Epithelial cell of esophagus (primary cell): Measurements from ENCODE around the gene SIK2.
A peak's percentile ranks its signal among the peaks of the same experiment; 100 is the strongest.

Experiments used
- DNase-seq: peaks from one replicate; pipeline ENCODE4 v3.0.0; 2010; ENCODE audit warnings: low read depth
- H3K4me3 ChIP-seq: 2 replicates; pipeline ENCODE4 v1.5.1; 2011; ENCODE audit warnings: mild to moderate bottlenecking, low read length, control low read depth
- CTCF ChIP-seq: IDR thresholded peaks from 2 replicates; pipeline ENCODE4 v1.5.1; 2011; ENCODE audit warnings: low read depth, mild to moderate bottlenecking, low read length, control low read depth, inconsistent platforms; ENCODE audit not compliant: insufficient read depth; ENCODE audit errors: missing control alignments

Gene SIK2

GRCh38 chr11:111612224-111612623 lies 10.0 kb downstream of the SIK2 start:
- TF ChIP-seq CTCF = no peak
- no peak overlapping the region for H3K4me3 ChIP-seq
- no peak for DNase-seq

GRCh38 chr11:111617286-111617685 lies 15.0 kb downstream of the SIK2 start:
- TF ChIP-seq CTCF = no peak
- DNase-seq = no peak

GRCh38 chr11:111620518-111620917 lies 18.3 kb downstream of the SIK2 start:
- no peak overlapping the region for H3K4me3 ChIP-seq
- DNase-seq = no peak
- TF ChIP-seq CTCF = no peak

More at GRCh38 chr11:111617286-111617685, 15.0 kb downstream of the SIK2 start:
- no peak overlapping the region for H3K4me3 ChIP-seq

GRCh38 chr11:111623527-111624030 lies 21.3 kb downstream of the SIK2 start:
- no peak for TF ChIP-seq CTCF
- peak; percentile 24 for DNase-seq
- H3K4me3 ChIP-seq = no peak overlapping the region

- DNase-seq = no peak
- no peak overlapping the region for H3K4me3 ChIP-seq
Observed at GRCh38 chr11:111624608-111625007, 22.4 kb downstream of the SIK2 start.

GRCh38 chr11:111627591-111627990 lies 25.3 kb downstream of the SIK2 start:
- H3K4me3 ChIP-seq = no peak overlapping the region
- TF ChIP-seq CTCF = no peak
- no peak for DNase-seq

More at GRCh38 chr11:111624608-111625007, 22.4 kb downstream of the SIK2 start:
- TF ChIP-seq CTCF = no peak

GRCh38 chr11:111629499-111629898 lies 27.2 kb downstream of the SIK2 start:
- no peak overlapping the region for H3K4me3 ChIP-seq
- TF ChIP-seq CTCF = no peak

More at GRCh38 chr11:111629499-111629898, 27.2 kb downstream of the SIK2 start:
- DNase-seq = no peak
